NCI-H1048 (cell line): ENCODE results near the gene THEM4.
"Not testable (repeated sequence)": the region's sequence is repeated elsewhere in the genome, so short reads cannot be mapped to it uniquely, and the experiment has no call there.

Source experiments
- DNase-seq: peaks from one replicate; lab custom pipeline; 2025; lab: John Stamatoyannopoulos, UW

THEM4 gene

GRCh38 chr1:151934048-151934493 is 24.8 kb upstream of the THEM4 start:
- no peak for DNase-seq

- DNase-seq: no peak
Observed at GRCh38 chr1:151924691-151925587, 15.6 kb upstream of the THEM4 start.

- DNase-seq: no peak
Observed at GRCh38 chr1:151923422-151923821, 14.1 kb upstream of the THEM4 start.

GRCh38 chr1:151920149-151920548 is 10.8 kb upstream of the THEM4 start:
- DNase-seq: no peak

GRCh38 chr1:151918819-151919610 is 9.7 kb upstream of the THEM4 start:
- DNase-seq: no peak

- no peak for DNase-seq
Observed at GRCh38 chr1:151918156-151918555, 8.8 kb upstream of the THEM4 start.

GRCh38 chr1:151916726-151917370 is 7.5 kb upstream of the THEM4 start:
- DNase-seq: no peak

GRCh38 chr1:151915061-151915686 is 5.9 kb upstream of the THEM4 start:
- no peak for DNase-seq

- DNase-seq: no peak
Observed at GRCh38 chr1:151914076-151914475, 4.8 kb upstream of the THEM4 start.

- no peak for DNase-seq
Observed at GRCh38 chr1:151912973-151913372, 3.7 kb upstream of the THEM4 start.

- DNase-seq: no peak
Observed at GRCh38 chr1:151908228-151908691, 1.1 kb downstream of the THEM4 start.

- DNase-seq: no peak
Observed at GRCh38 chr1:151907363-151908139, 1.8 kb downstream of the THEM4 start.

- DNase-seq: not testable (repeated sequence)
Observed at GRCh38 chr1:151906324-151906645, 3.0 kb downstream of the THEM4 start.

- DNase-seq: not testable (repeated sequence)
Observed at GRCh38 chr1:151905443-151906323, 3.6 kb downstream of the THEM4 start.

GRCh38 chr1:151905070-151905442 is 4.3 kb downstream of the THEM4 start:
- no peak for DNase-seq

- no peak for DNase-seq
Observed at GRCh38 chr1:151902858-151903257, 6.5 kb downstream of the THEM4 start.

GRCh38 chr1:151900804-151901203 is 8.5 kb downstream of the THEM4 start:
- not testable (repeated sequence) for DNase-seq

- no peak for DNase-seq
Observed at GRCh38 chr1:151898519-151898991, 10.8 kb downstream of the THEM4 start.

- no peak for DNase-seq
Observed at GRCh38 chr1:151897991-151898431, 11.3 kb downstream of the THEM4 start.
